GM12878 (cell line): ENCODE data around the gene BRAT1. TPM values are rescaled to one million over a fixed set of nuclear protein-coding genes. Genes with fewer than 3 reads are reported as not detected.

Experiments
- ATAC-seq: fragments of 200-7000 bp; cut with Tn5 transposase; 3 replicates; pipeline ENCODE4 v1.9.1; 2020; ENCODE audit warnings: mild to moderate bottlenecking, moderate library complexity
- BruUV-seq: library from RNA; stranded (reverse); fragments of 400-500 nt; replicated peaks from 2 replicates; lab custom pipeline; 2021; lab: Mats Ljungman, UMichigan
- CTCF ChIA-PET: fragments of 300-600 bp; sonication (Branson Sonifier 250); formaldehyde crosslinking; extraction: SDS; loops from one replicate; lab custom pipeline; 2021; ENCODE audit warnings: inconsistent platforms; lab: Yijun Ruan, JAX
- POLR2A ChIA-PET: fragments of 350-600 bp; formaldehyde crosslinking; extraction: SDS; loops from one replicate; lab custom pipeline; 2021; ENCODE audit warnings: inconsistent platforms; lab: Charles Lee
- RAD21 ChIA-PET: fragments of 300-600 bp; sonication (Branson Sonifier 250); formaldehyde crosslinking; loops from one replicate; lab custom pipeline; 2023; ENCODE audit warnings: antibody characterized with exemption; ENCODE audit not compliant: unreplicated experiment; lab: Charles Lee
- SMC1A ChIA-PET: fragments of 300-600 bp; sonication (Branson Sonifier 250); formaldehyde crosslinking; loops from one replicate; lab custom pipeline; 2023; ENCODE audit not compliant: unreplicated experiment, uncharacterized antibody; lab: Charles Lee
- DNase-seq: peaks from one replicate; pipeline ENCODE4 v3.0.0-alpha.2; 2011; ENCODE audit warnings: low read depth, low spot score
- FAIRE-seq: peaks from 3 replicates; lab custom pipeline; 2011; peaks lifted over from hg19 to GRCh38; lab: Jason Lieb, UNC
- H2AFZ ChIP-seq: 2 replicates; pipeline ENCODE4 v1.6.0; 2011; ENCODE audit warnings: low read depth, low read length, control low read depth; ENCODE audit not compliant: control insufficient read depth
- H3K27ac ChIP-seq: 2 replicates; pipeline ENCODE4 v1.5.1; 2011; ENCODE audit warnings: control low read depth; ENCODE audit not compliant: control insufficient read depth, insufficient read depth
- H3K27me3 ChIP-seq, 2 experiments: replicated peaks in 1 of 2; 2 replicates each; pipeline versions ENCODE4 v1.6.0 to v1.6.1; 2011; ENCODE audit warnings: low read length in 1 of 2; ENCODE audit not compliant: control insufficient read depth in 2 of 2, insufficient read depth in 2 of 2
- H3K36me3 ChIP-seq, 2 experiments: 2 replicates each; pipeline ENCODE4 v1.5.1; 2011; ENCODE audit warnings: low read length in 1 of 2; ENCODE audit not compliant: control insufficient read depth in 2 of 2, insufficient read depth in 2 of 2
- H3K4me1 ChIP-seq: 2 replicates; pipeline ENCODE4 v1.6.1; 2011; ENCODE audit warnings: mild to moderate bottlenecking, low read length, moderate library complexity, mixed read lengths; ENCODE audit not compliant: control insufficient read depth, insufficient read depth
- H3K4me2 ChIP-seq: 2 replicates; pipeline ENCODE4 v1.6.0; 2011; ENCODE audit warnings: control low read depth; ENCODE audit not compliant: control insufficient read depth, insufficient read depth
- H3K4me3 ChIP-seq: fragments of 200-600 bp; sonication (generic); 2 replicates; pipeline ENCODE4 v1.5.1; 2016
- H3K79me2 ChIP-seq: 2 replicates; pipeline ENCODE4 v1.6.0; 2011; ENCODE audit warnings: low read length; ENCODE audit not compliant: control insufficient read depth, insufficient read depth
- H3K9ac ChIP-seq: 2 replicates; pipeline ENCODE4 v1.8.0; 2011; ENCODE audit warnings: low read length, control low read depth, mixed read lengths; ENCODE audit not compliant: control insufficient read depth, insufficient read depth
- H3K9me3 ChIP-seq: replicated peaks from 3 replicates; pipeline ENCODE4 v1.5.1; 2011; ENCODE audit warnings: mild to moderate bottlenecking, low read length; ENCODE audit not compliant: control insufficient read depth, insufficient read depth
- H4K20me1 ChIP-seq: 2 replicates; pipeline ENCODE4 v1.6.0; 2011; ENCODE audit not compliant: control insufficient read depth, insufficient read depth
- CREM ChIP-seq: IDR thresholded peaks from 2 replicates; pipeline ENCODE4 v1.6.1; 2014; ENCODE audit warnings: antibody characterized with exemption, low read depth
- HDAC2 ChIP-seq: fragments of 200-600 bp; sonication (generic); IDR thresholded peaks from 2 replicates; pipeline ENCODE4 v1.6.1; 2017
- IKZF1 ChIP-seq: fragments of 450-650 bp; conservative IDR thresholded peaks from 2 replicates; pipeline ENCODE4 v1.6.1; 2017; ENCODE audit warnings: antibody characterized with exemption, mild to moderate bottlenecking
- PAX8 ChIP-seq: fragments of 450-650 bp; IDR thresholded peaks from 2 replicates; pipeline ENCODE4 v1.6.1; 2017; ENCODE audit warnings: mild to moderate bottlenecking, moderate library complexity
- SUPT20H ChIP-seq: IDR thresholded peaks from 2 replicates; pipeline ENCODE4 v1.6.1; 2011; ENCODE audit warnings: low read depth, mild to moderate bottlenecking, low read length, moderate library complexity, borderline replicate concordance; ENCODE audit not compliant: control insufficient read depth
- ZNF207 ChIP-seq: fragments of 450-650 bp; IDR thresholded peaks from 2 replicates; pipeline ENCODE4 v1.6.1; 2014; ENCODE audit warnings: antibody characterized with exemption, mild to moderate bottlenecking, borderline replicate concordance
- ZNF274 ChIP-seq: IDR thresholded peaks from one replicate; pipeline ENCODE4 v1.8.0; 2011; ENCODE audit not compliant: insufficient read length, insufficient read depth
- WGBS: methylation state at CpG from one replicate; pipeline ENCODE4 v1.1.6; 2016; ENCODE audit warnings: low lambda C conversion rate; ENCODE audit not compliant: insufficient replicate concordance, insufficient coverage; ENCODE audit errors: missing lambda C conversion rate; 5-methylcytosine and 5-hydroxymethylcytosine counted together
- in situ Hi-C: fragments of 300-500 bp; cut with MboI; formaldehyde crosslinking; loops from 9 replicates; pipeline ENCODE4 v1.14.3; 2018; ENCODE audit warnings: mixed read lengths
- intact Hi-C: fragments of 100-400 bp; cut with micrococcal nuclease; formaldehyde crosslinking; loops from one replicate; pipeline ENCODE4 v1.14.2; 2022; ENCODE audit not compliant: unreplicated experiment
- polyA plus RNA-seq, 11 experiments: library from polyadenylated mRNA; depleted of rRNA in 4 of 11; unstranded in 6 of 11; stranded (reverse) in 5 of 11; fragments of >200 nt; fragmentation: Nextera tagmentation in 4 of 11; fragmentation: Illumina TruSeq in 1 of 11; extraction: Ambion mirVana in 4 of 11; extraction: Trizol in 1 of 11; gene quantifications; 1 replicate in 1 of 11; 2 replicates in 10 of 11; pipeline versions ENCODE4 v1.2.1 to v1.2.3, GENCODE V29; 2011 to 2016; ENCODE audit warnings: inconsistent platforms in 2 of 11, missing spikeins in 2 of 11, low read depth in 1 of 11
- total RNA-seq, 4 experiments: library from RNA; depleted of rRNA in 3 of 4; stranded (reverse); fragments of >200 nt in 3 of 4; fragmentation: Illumina TruSeq in 1 of 4; extraction: Trizol in 1 of 4; gene quantifications; 2 replicates each; pipeline versions ENCODE4 v1.2.1 to v1.2.3, GENCODE V29; 2013 to 2021
- TF ChIP-seq, protein P1 (sequence below): fragments of 450-650 bp; IDR thresholded peaks from 2 replicates; pipeline ENCODE4 v1.6.1; 2016; ENCODE audit warnings: mild to moderate bottlenecking, moderate library complexity, borderline replicate concordance

The BRAT1 gene
- total and polyA plus RNA-seq, 10 of the 15 experiments (the other 5 are each of a cell fraction or from before 2014, with no cell fraction given) = 0.13 to 53.3 (median 16.0) TPM

GRCh38 chr7:2501947-2502646 lies 53.2 kb downstream of the BRAT1 start (continued):
- TF ChIP-seq, protein P1, sequence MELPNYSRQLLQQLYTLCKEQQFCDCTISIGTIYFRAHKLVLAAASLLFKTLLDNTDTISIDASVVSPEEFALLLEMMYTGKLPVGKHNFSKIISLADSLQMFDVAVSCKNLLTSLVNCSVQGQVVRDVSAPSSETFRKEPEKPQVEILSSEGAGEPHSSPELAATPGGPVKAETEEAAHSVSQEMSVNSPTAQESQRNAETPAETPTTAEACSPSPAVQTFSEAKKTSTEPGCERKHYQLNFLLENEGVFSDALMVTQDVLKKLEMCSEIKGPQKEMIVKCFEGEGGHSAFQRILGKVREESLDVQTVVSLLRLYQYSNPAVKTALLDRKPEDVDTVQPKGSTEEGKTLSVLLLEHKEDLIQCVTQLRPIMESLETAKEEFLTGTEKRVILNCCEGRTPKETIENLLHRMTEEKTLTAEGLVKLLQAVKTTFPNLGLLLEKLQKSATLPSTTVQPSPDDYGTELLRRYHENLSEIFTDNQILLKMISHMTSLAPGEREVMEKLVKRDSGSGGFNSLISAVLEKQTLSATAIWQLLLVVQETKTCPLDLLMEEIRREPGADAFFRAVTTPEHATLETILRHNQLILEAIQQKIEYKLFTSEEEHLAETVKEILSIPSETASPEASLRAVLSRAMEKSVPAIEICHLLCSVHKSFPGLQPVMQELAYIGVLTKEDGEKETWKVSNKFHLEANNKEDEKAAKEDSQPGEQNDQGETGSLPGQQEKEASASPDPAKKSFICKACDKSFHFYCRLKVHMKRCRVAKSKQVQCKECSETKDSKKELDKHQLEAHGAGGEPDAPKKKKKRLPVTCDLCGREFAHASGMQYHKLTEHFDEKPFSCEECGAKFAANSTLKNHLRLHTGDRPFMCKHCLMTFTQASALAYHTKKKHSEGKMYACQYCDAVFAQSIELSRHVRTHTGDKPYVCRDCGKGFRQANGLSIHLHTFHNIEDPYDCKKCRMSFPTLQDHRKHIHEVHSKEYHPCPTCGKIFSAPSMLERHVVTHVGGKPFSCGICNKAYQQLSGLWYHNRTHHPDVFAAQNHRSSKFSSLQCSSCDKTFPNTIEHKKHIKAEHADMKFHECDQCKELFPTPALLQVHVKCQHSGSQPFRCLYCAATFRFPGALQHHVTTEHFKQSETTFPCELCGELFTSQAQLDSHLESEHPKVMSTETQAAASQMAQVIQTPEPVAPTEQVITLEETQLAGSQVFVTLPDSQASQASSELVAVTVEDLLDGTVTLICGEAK = no peak
- TF ChIP-seq ZNF207 (no peak), HDAC2 (no peak)
- TF ChIP-seq, all 136 proteins: peak for 0

GRCh38 chr7:2500701-2501100 lies 54.6 kb downstream of the BRAT1 start:
- H3K9ac ChIP-seq = no peak overlapping the region
- H3K27ac ChIP-seq = no peak overlapping the region
- H3K4me1 ChIP-seq = no peaks in the 10 kb centered on the region
- H3K4me2 ChIP-seq = no peak overlapping the region
- ATAC-seq (no peak), FAIRE-seq (no peak), DNase-seq (no peak)
- POLR2A ChIA-PET = no interaction called here
- no peaks in the 10 kb centered on the region for H3K79me2 ChIP-seq
- no peak overlapping the region for H2AFZ ChIP-seq
- H3K4me3 ChIP-seq = no peak overlapping the region
- intact Hi-C loops = no loop called here
- in situ Hi-C loops = no loop called here
- no TSS peak for BruUV-seq
- SMC1A ChIA-PET = no interaction called here
- WGBS = 33% methylated on average over 12 of the region's 12 CpGs
- no peaks in the 10 kb centered on the region for H3K36me3 ChIP-seq
- no peaks in the 10 kb centered on the region for H4K20me1 ChIP-seq
- peaks cover 0 to 1% of the 10 kb centered on the region in 2 experiments; a peak in 1 of 4 replicates for H3K27me3 ChIP-seq
- no peak for TF ChIP-seq IKZF1
- TF ChIP-seq ZNF274 = no peak
- TF ChIP-seq SUPT20H = no peak
- no peak for TF ChIP-seq PAX8
- no peak for TF ChIP-seq CREM
- TF ChIP-seq, protein P1 = no peak
- RAD21 ChIA-PET = no interaction called here
- no peaks in the 10 kb centered on the region for H3K9me3 ChIP-seq
- CTCF ChIA-PET = no interaction called here
